DOHH2 (cell line): ENCODE measurements around the gene BAD.
"Not testable (repeated sequence)": the region's sequence is repeated elsewhere in the genome, so short reads cannot be mapped to it uniquely, and the experiment has no call there.

ENCODE experiments used
- H3F3A ChIP-seq: fragments of 200-600 bp; sonication (generic), shearing (Covaris generic); 2 replicates; pipeline ENCODE4 v1.6.0; 2016; ENCODE audit warnings: antibody characterized with exemption, mild to moderate bottlenecking; ENCODE audit not compliant: control insufficient read depth, insufficient read depth
- H3K27ac ChIP-seq: fragments of 200-600 bp; sonication (generic); 2 replicates; pipeline ENCODE4 v1.5.1; 2014; ENCODE audit warnings: low read depth, mild to moderate bottlenecking, low read length, moderate library complexity
- H3K27me3 ChIP-seq: fragments of 200-600 bp; sonication (generic); 2 replicates; pipeline ENCODE4 v1.6.1; 2014; ENCODE audit warnings: mild to moderate bottlenecking, low read length, mixed read lengths; ENCODE audit not compliant: control insufficient read depth
- H3K36me3 ChIP-seq: fragments of 200-600 bp; sonication (generic); 2 replicates; pipeline ENCODE4 v1.6.1; 2014; ENCODE audit warnings: mild to moderate bottlenecking, low read length, moderate library complexity, mixed read lengths; ENCODE audit not compliant: control insufficient read depth
- H3K4me1 ChIP-seq: fragments of 200-600 bp; sonication (generic); 2 replicates; pipeline ENCODE4 v1.6.1; 2014; ENCODE audit warnings: mild to moderate bottlenecking, low read length, mixed read lengths; ENCODE audit not compliant: control insufficient read depth
- H3K4me2 ChIP-seq: fragments of 200-600 bp; sonication (generic); 2 replicates; pipeline ENCODE4 v1.6.0; 2014; ENCODE audit warnings: mild to moderate bottlenecking, low read length, moderate library complexity
- H3K4me3 ChIP-seq: fragments of 200-600 bp; sonication (generic); 2 replicates; pipeline ENCODE4 v1.5.1; 2014; ENCODE audit warnings: mild to moderate bottlenecking, low read length, mixed read lengths
- H3K79me2 ChIP-seq: fragments of 200-600 bp; sonication (generic); 2 replicates; pipeline ENCODE4 v1.6.1; 2014; ENCODE audit warnings: mild to moderate bottlenecking, low read length, mixed read lengths; ENCODE audit not compliant: control insufficient read depth
- H3K9me2 ChIP-seq: fragments of 200-600 bp; sonication (generic); replicated peaks from 2 replicates; pipeline ENCODE4 v1.6.1; 2014; ENCODE audit warnings: mild to moderate bottlenecking, low read length, mixed read lengths; ENCODE audit not compliant: control insufficient read depth
- H3K9me3 ChIP-seq: fragments of 200-600 bp; sonication (generic); 2 replicates; pipeline ENCODE4 v1.6.1; 2014; ENCODE audit warnings: antibody characterized with exemption, low read length, mixed read lengths; ENCODE audit not compliant: control insufficient read depth, insufficient read depth
- H4K20me1 ChIP-seq: fragments of 200-600 bp; sonication (generic); 2 replicates; pipeline ENCODE4 v1.6.0; 2014; ENCODE audit warnings: low read depth, mild to moderate bottlenecking, antibody characterized with exemption, low read length, moderate library complexity; ENCODE audit not compliant: control insufficient read depth, insufficient read depth
- EZH2phosphoT487 ChIP-seq: fragments of 200-600 bp; sonication (generic); IDR thresholded peaks from 2 replicates; pipeline ENCODE4 v1.6.1; 2017; ENCODE audit warnings: borderline replicate concordance, mild to moderate bottlenecking, antibody characterized with exemption, low read length, moderate library complexity, mixed read lengths
- TF ChIP-seq, protein P1 (sequence below): fragments of 200-600 bp; sonication (generic); IDR thresholded peaks from one replicate; pipeline ENCODE4 v1.5.1; 2014; ENCODE audit warnings: antibody characterized with exemption, mild to moderate bottlenecking, low read depth, low read length; ENCODE audit not compliant: poor library complexity, severe bottlenecking

The BAD gene

DNA sequence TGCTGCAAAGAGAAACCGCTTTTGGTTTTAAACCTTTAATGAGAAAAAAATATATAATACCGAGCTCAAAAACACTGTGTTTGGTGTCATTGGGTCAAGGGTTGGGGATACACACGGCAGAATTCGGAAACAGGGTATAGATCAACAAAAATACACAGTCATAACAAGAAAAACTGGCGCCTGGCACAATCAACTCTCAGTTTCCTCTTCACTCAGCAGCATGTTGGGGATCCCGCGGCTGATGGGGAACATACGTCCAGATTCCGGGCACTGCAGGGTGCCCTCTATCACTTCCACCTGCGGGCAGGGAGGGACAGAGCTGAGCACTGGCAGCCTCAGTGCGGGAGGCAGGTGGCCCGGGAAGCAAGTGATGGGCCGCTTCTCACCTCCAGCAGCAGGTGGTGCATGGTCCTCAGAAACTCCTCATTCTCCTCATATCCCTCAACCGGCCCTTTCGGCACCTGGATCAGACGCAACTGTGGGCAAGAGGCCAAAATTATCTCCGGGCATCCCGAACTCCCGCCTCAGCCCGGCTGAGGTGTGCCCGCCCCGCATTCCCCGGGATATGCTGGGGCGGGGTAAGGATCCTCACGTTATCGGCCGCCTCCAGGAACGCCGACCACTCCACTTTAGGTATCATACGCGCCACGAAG, 32.3 kb upstream of the BAD start:
- Histone ChIP-seq H3K4me3 (peak overlapping the region; percentile 91), H3K9me3 (no peaks in the 10 kb centered on the region), H3K27ac (peak overlapping the region; percentile 93), H3K36me3 (peaks cover 64% of the 10 kb centered on the region), H3F3A (peaks cover 19% of the 10 kb centered on the region), H3K79me2 (peaks cover 49% of the 10 kb centered on the region), H3K4me2 (peak overlapping the region; percentile 79), H3K9me2 (no peaks in the 10 kb centered on the region), H3K27me3 (no peaks in the 10 kb centered on the region), H4K20me1 (no peaks in the 10 kb centered on the region), H3K4me1 (peaks cover 28% of the 10 kb centered on the region)
- TF ChIP-seq, protein P1, sequence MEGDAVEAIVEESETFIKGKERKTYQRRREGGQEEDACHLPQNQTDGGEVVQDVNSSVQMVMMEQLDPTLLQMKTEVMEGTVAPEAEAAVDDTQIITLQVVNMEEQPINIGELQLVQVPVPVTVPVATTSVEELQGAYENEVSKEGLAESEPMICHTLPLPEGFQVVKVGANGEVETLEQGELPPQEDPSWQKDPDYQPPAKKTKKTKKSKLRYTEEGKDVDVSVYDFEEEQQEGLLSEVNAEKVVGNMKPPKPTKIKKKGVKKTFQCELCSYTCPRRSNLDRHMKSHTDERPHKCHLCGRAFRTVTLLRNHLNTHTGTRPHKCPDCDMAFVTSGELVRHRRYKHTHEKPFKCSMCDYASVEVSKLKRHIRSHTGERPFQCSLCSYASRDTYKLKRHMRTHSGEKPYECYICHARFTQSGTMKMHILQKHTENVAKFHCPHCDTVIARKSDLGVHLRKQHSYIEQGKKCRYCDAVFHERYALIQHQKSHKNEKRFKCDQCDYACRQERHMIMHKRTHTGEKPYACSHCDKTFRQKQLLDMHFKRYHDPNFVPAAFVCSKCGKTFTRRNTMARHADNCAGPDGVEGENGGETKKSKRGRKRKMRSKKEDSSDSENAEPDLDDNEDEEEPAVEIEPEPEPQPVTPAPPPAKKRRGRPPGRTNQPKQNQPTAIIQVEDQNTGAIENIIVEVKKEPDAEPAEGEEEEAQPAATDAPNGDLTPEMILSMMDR: peak; percentile 38
- no peak for TF ChIP-seq EZH2phosphoT487

DNA sequence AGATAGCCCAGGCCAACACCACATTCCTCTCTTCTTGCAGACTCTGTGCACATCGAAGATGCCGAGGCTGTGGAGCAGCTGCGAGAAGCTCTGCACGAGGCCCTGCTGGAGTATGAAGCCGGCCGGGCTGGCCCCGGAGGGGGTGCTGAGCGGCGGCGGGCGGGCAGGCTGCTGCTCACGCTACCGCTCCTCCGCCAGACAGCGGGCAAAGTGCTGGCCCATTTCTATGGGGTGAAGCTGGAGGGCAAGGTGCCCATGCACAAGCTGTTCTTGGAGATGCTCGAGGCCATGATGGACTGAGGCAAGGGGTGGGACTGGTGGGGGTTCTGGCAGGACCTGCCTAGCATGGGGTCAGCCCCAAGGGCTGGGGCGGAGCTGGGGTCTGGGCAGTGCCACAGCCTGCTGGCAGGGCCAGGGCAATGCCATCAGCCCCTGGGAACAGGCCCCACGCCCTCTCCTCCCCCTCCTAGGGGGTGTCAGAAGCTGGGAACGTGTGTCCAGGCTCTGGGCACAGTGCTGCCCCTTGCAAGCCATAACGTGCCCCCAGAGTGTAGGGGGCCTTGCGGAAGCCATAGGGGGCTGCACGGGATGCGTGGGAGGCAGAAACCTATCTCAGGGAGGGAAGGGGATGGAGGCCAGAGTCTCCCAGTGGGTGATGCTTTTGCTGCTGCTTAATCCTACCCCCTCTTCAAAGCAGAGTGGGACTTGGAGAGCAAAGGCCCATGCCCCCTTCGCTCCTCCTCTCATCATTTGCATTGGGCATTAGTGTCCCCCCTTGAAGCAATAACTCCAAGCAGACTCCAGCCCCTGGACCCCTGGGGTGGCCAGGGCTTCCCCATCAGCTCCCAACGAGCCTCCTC, 31.4 kb upstream of the BAD start:
- H3K36me3 ChIP-seq: peaks cover 60% of the 10 kb centered on the region
- H3K9me3 ChIP-seq, H3K9me2 ChIP-seq, H4K20me1 ChIP-seq, H3K27me3 ChIP-seq: not testable (repeated sequence)
- peaks cover 54% of the 10 kb centered on the region for H3K79me2 ChIP-seq
- H3K4me3 ChIP-seq: peak overlapping the region; percentile 91
- H3F3A ChIP-seq: peaks cover 19% of the 10 kb centered on the region
- peaks cover 28% of the 10 kb centered on the region for H3K4me1 ChIP-seq
- peak overlapping the region; percentile 93 for H3K27ac ChIP-seq
- H3K4me2 ChIP-seq: peak overlapping the region; percentile 79

DNA sequence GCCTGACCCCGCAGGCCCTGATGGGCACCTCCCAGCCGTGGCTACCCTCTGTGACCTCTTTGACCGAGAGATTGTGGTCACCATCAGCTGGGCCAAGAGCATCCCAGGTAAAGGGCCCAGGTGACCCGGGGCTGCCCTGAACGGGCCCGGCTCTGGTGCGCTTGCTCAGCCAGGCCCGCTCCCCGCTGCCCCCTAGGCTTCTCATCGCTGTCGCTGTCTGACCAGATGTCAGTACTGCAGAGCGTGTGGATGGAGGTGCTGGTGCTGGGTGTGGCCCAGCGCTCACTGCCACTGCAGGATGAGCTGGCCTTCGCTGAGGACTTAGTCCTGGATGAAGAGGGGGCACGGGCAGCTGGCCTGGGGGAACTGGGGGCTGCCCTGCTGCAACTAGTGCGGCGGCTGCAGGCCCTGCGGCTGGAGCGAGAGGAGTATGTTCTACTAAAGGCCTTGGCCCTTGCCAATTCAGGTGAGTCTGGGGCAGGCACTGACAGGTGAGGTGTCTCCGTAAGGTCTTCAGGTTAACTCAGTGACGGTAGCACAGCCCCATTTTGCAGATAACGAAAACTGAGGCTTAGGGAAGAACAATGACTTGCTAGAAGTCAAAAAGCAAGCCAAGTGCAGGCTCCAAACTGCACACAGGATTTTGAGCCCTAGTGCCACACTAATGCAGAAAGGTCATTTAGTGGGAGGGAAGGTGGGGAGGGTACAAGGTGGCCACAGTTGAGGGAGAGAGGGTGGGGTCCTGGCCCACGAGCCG, 30.5 kb upstream of the BAD start:
- H3K4me2 ChIP-seq: peak overlapping the region; percentile 79; the same call in 1 of the 2 replicates
- H3K27ac ChIP-seq: no peak overlapping the region
- H3K79me2 ChIP-seq: peaks cover 61% of the 10 kb centered on the region
- peaks cover 28% of the 10 kb centered on the region for H3K4me1 ChIP-seq
- H3K27me3 ChIP-seq: no peaks in the 10 kb centered on the region
- H3K36me3 ChIP-seq: peaks cover 57% of the 10 kb centered on the region
- H4K20me1 ChIP-seq: no peaks in the 10 kb centered on the region
- H3F3A ChIP-seq: peaks cover 19% of the 10 kb centered on the region
- TF ChIP-seq, protein P1: peak; percentile 36
- no peak for TF ChIP-seq EZH2phosphoT487
- no peaks in the 10 kb centered on the region for H3K9me3 ChIP-seq
- no peaks in the 10 kb centered on the region for H3K9me2 ChIP-seq
- no peak overlapping the region for H3K4me3 ChIP-seq
